GM19467 (cell line): ENCODE measurements around the gene ALG8.
A peak's percentile ranks its signal among the peaks of the same experiment; 100 is the strongest.
"Not testable (repeated sequence)": the region's sequence is repeated elsewhere in the genome, so short reads cannot be mapped to it uniquely, and the experiment has no call there.

ENCODE experiments used
- ATAC-seq: cut with Tn5 transposase; IDR thresholded peaks from one replicate; pipeline ENCODE4 v1.9.1; 2021; ENCODE audit warnings: mild to moderate bottlenecking, moderate library complexity; ENCODE audit not compliant: unreplicated experiment

Gene ALG8

GRCh38 chr11:78139422-78140391, at the start of gene ALG8:
TSS of gene ALG8 (minus strand) at chr11:78139626. CDS start at chr11:78139588, 38 bp downstream.
- peak; percentile 86 for ATAC-seq

GRCh38 chr11:78188286-78189173, 49.1 kb upstream of the ALG8 start, which contains the start of the genes KCTD21 and USP35:
TSS of gene KCTD21 (minus strand) at chr11:78188626. CDS start at chr11:78174554, 14,072 bp downstream.
TSS of gene USP35 (plus strand) at chr11:78188919. CDS start at chr11:78196246, 7,327 bp downstream.
- peak; percentile 96 for ATAC-seq

- peak; percentile 10 for ATAC-seq
Measured at GRCh38 chr11:78187366-78188285, 48.2 kb upstream of the ALG8 start.

GRCh38 chr11:78181185-78181584, 41.8 kb upstream of the ALG8 start:
- no peak for ATAC-seq

- ATAC-seq = no peak
Measured at GRCh38 chr11:78180751-78181150, 41.3 kb upstream of the ALG8 start.

GRCh38 chr11:78179459-78180071, 40.1 kb upstream of the ALG8 start:
- no peak for ATAC-seq

GRCh38 chr11:78177216-78177615, 37.8 kb upstream of the ALG8 start:
- no peak for ATAC-seq

GRCh38 chr11:78176605-78177141, 37.2 kb upstream of the ALG8 start:
- ATAC-seq = no peak

- ATAC-seq = not testable (repeated sequence)
Measured at GRCh38 chr11:78175862-78176261, 36.4 kb upstream of the ALG8 start.

- ATAC-seq = no peak
Measured at GRCh38 chr11:78171951-78172350, 32.5 kb upstream of the ALG8 start.

GRCh38 chr11:78170874-78171549, 31.6 kb upstream of the ALG8 start:
- no peak for ATAC-seq

GRCh38 chr11:78170413-78170812, 31.0 kb upstream of the ALG8 start:
- ATAC-seq = no peak

GRCh38 chr11:78168539-78169477, 29.4 kb upstream of the ALG8 start:
- ATAC-seq = no peak

GRCh38 chr11:78166855-78167469, 27.5 kb upstream of the ALG8 start:
- ATAC-seq = no peak

GRCh38 chr11:78164471-78164870, 25.0 kb upstream of the ALG8 start:
- no peak for ATAC-seq

- ATAC-seq = no peak
Measured at GRCh38 chr11:78163828-78164227, 24.4 kb upstream of the ALG8 start.

GRCh38 chr11:78161962-78162371, 22.5 kb upstream of the ALG8 start:
- no peak for ATAC-seq
